ENCODE measurements around the gene LRP2. TPM values are rescaled to one million over a fixed set of nuclear protein-coding genes. Genes with fewer than 3 reads are reported as not detected.

Gene LRP2
- total and polyA plus RNA-seq, 2 of the 4 experiments (the other 2 are of a cell fraction) = not detected

GRCh38 chr2:169104848-169105247 is 257.5 kb downstream of the LRP2 start:
- Histone ChIP-seq H3K9me1 (ENCODE audit: insufficient read depth, low read length) (no peaks in the 10 kb centered on the region), H2AK5ac (ENCODE audit: low read depth, low read length) (no peak overlapping the region), H3K4me2 (ENCODE audit: low read depth, low read length) (no peak overlapping the region), H4K8ac (ENCODE audit: low read depth in 2 of 2, low read length in 2 of 2) (no peak overlapping the region), H3K9me3 (ENCODE audit: control insufficient read depth, insufficient read depth, low read length) (no peaks in the 10 kb centered on the region), H3K23ac (ENCODE audit: low read depth, low read length) (no peak overlapping the region), H4K5ac (ENCODE audit: low read depth, low read length) (no peak overlapping the region), H3K9ac (ENCODE audit: low read depth, low read length) (no peak overlapping the region), H4K20me1 (ENCODE audit: insufficient read depth, low read length) (no peaks in the 10 kb centered on the region), H4K91ac (ENCODE audit: insufficient read depth, low read depth, low read length) (no peak overlapping the region), H3K18ac (ENCODE audit: low read depth, low read length) (no peak overlapping the region), H3K56ac (ENCODE audit: extremely low read depth, insufficient read depth, low read length) (no peak overlapping the region), H2AFZ (replicated peaks; ENCODE audit: low read length, poor library complexity) (no peak overlapping the region), H2BK20ac (ENCODE audit: low read depth, low read length) (no peak overlapping the region), H2AK9ac (replicated peaks; ENCODE audit: low read depth, low read length, poor library complexity) (no peak overlapping the region), H3K27me3 (ENCODE audit: control insufficient read depth, insufficient read depth, low read length) (no peaks in the 10 kb centered on the region), H3K4me1 (ENCODE audit: control insufficient read depth, insufficient read depth, low read length) (no peaks in the 10 kb centered on the region), H3K79me1 (ENCODE audit: low read depth in 1 of 2, low read length in 2 of 2) (no peaks in the 10 kb centered on the region), H2BK5ac (ENCODE audit: low read depth, low read length, poor library complexity, severe bottlenecking) (no peak overlapping the region), H3K14ac (replicated peaks; ENCODE audit: low read depth, low read length) (no peak overlapping the region), H3K4ac (ENCODE audit: low read depth, low read length) (no peak overlapping the region), H3K36me3 (ENCODE audit: control insufficient read depth, insufficient read depth, low read length) (no peaks in the 10 kb centered on the region), H2BK120ac (ENCODE audit: low read depth, low read length) (no peak overlapping the region), H3K4me3 (ENCODE audit: insufficient read depth, low read depth, low read length) (no peak overlapping the region), H3K27ac (ENCODE audit: insufficient read depth, low read length) (no peak overlapping the region), H2BK15ac (ENCODE audit: low read depth, low read length) (no peak overlapping the region)
- ATAC-seq (ENCODE audit: low read depth) = no peak
- no CpG with 5 or more reads among the region's 1 CpG for WGBS, 2 experiments (ENCODE audit: extremely low coverage in 2 of 2, insufficient read length in 1 of 2)
- dilution Hi-C loops (cut with HindIII; ENCODE audit: low sequenced_read_pairs, unreplicated experiment) (no loop called here), intact Hi-C loops (cut with micrococcal nuclease) (no loop called here), in situ Hi-C loops (cut with MboI; ENCODE audit: low sequenced_read_pairs) (no loop called here)
- ChIA-PET CTCF (no interaction called here), POLR2A (ENCODE audit: unreplicated experiment) (no interaction called here)
- TF ChIP-seq, protein P1, sequence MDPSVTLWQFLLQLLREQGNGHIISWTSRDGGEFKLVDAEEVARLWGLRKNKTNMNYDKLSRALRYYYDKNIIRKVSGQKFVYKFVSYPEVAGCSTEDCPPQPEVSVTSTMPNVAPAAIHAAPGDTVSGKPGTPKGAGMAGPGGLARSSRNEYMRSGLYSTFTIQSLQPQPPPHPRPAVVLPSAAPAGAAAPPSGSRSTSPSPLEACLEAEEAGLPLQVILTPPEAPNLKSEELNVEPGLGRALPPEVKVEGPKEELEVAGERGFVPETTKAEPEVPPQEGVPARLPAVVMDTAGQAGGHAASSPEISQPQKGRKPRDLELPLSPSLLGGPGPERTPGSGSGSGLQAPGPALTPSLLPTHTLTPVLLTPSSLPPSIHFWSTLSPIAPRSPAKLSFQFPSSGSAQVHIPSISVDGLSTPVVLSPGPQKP (IDR thresholded peaks at IDR 0.05; ENCODE audit: borderline replicate concordance, low read depth, low read length) = no peak
- TF ChIP-seq CHD1 (IDR thresholded peaks at IDR 0.05; ENCODE audit: low read depth, low read length) = no peak
- no peak for TF ChIP-seq RCOR1 (IDR thresholded peaks at IDR 0.05; ENCODE audit: insufficient replicate concordance, low read length)
- TF ChIP-seq, protein P2, sequence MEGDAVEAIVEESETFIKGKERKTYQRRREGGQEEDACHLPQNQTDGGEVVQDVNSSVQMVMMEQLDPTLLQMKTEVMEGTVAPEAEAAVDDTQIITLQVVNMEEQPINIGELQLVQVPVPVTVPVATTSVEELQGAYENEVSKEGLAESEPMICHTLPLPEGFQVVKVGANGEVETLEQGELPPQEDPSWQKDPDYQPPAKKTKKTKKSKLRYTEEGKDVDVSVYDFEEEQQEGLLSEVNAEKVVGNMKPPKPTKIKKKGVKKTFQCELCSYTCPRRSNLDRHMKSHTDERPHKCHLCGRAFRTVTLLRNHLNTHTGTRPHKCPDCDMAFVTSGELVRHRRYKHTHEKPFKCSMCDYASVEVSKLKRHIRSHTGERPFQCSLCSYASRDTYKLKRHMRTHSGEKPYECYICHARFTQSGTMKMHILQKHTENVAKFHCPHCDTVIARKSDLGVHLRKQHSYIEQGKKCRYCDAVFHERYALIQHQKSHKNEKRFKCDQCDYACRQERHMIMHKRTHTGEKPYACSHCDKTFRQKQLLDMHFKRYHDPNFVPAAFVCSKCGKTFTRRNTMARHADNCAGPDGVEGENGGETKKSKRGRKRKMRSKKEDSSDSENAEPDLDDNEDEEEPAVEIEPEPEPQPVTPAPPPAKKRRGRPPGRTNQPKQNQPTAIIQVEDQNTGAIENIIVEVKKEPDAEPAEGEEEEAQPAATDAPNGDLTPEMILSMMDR (conservative IDR thresholded peaks at IDR 0.05; ENCODE audit: low read depth, low read length) = no peak
- TF ChIP-seq FOS (IDR thresholded peaks at IDR 0.05; ENCODE audit: low read depth, low read length) = no peak
- no peak for TF ChIP-seq CEBPB (IDR thresholded peaks at IDR 0.05; ENCODE audit: low read depth, low read length)
- no peak for TF ChIP-seq RFX5 (IDR thresholded peaks at IDR 0.05; ENCODE audit: low read depth, low read length)
- no peak for TF ChIP-seq MAZ (IDR thresholded peaks at IDR 0.05; ENCODE audit: borderline replicate concordance, low read depth, low read length)
- TF ChIP-seq RAD21 (IDR thresholded peaks at IDR 0.05; ENCODE audit: low read length) = no peak
- TF ChIP-seq SMC3 (IDR thresholded peaks at IDR 0.05; ENCODE audit: low read depth, low read length) = no peak
- no peak for TF ChIP-seq NFE2L2 (IDR thresholded peaks at IDR 0.05; ENCODE audit: low read depth, low read length)
- no TSS peak for BruUV-seq (replicated peaks)
- no peak for DNase-seq
